Endodermal cell (in vitro differentiated cells): ENCODE data around the gene NNMT. TPM values are rescaled to one million over a fixed set of nuclear protein-coding genes. Genes with fewer than 3 reads are reported as not detected.

Source experiments
- DNase-seq: peaks from one replicate; pipeline ENCODE4 v3.0.0-alpha.2; 2017
- H3K27ac ChIP-seq: 2 replicates; pipeline ENCODE4 v1.5.1; 2013; ENCODE audit warnings: mild to moderate bottlenecking, low read depth, low read length, moderate library complexity
- H3K27me3 ChIP-seq: 2 replicates; pipeline ENCODE4 v1.6.1; 2013; ENCODE audit warnings: mild to moderate bottlenecking, low read length, moderate library complexity; ENCODE audit not compliant: insufficient read depth, control insufficient read depth, poor library complexity, severe bottlenecking
- H3K36me3 ChIP-seq: 2 replicates; pipeline ENCODE4 v1.7.0; 2013; ENCODE audit warnings: mild to moderate bottlenecking, low read length, moderate library complexity; ENCODE audit not compliant: control insufficient read depth, insufficient read depth
- H3K4me1 ChIP-seq: one replicate; pipeline ENCODE4 v1.7.0; 2013; ENCODE audit warnings: low read length; ENCODE audit not compliant: control insufficient read depth, insufficient read depth
- H3K4me3 ChIP-seq: 2 replicates; pipeline ENCODE4 v1.5.1; 2013; ENCODE audit warnings: mild to moderate bottlenecking, low read length, moderate library complexity
- H3K9ac ChIP-seq: 2 replicates; pipeline ENCODE4 v1.6.1; 2013; ENCODE audit warnings: mild to moderate bottlenecking, low read length, moderate library complexity; ENCODE audit not compliant: poor library complexity, severe bottlenecking; ENCODE audit errors: extremely low read depth
- H3K9me3 ChIP-seq: 2 replicates; pipeline ENCODE4 v1.6.1; 2013; ENCODE audit warnings: mild to moderate bottlenecking, low read length, moderate library complexity; ENCODE audit not compliant: control insufficient read depth
- H3K27ac Mint-ChIP-seq: 2 replicates; pipeline ENCODE4 v1.8.0; 2020; ENCODE audit warnings: mixed read lengths
- H3K27me3 Mint-ChIP-seq: 2 replicates; pipeline ENCODE4 v1.8.0; 2021; ENCODE audit warnings: mild to moderate bottlenecking, mixed read lengths; ENCODE audit not compliant: insufficient read depth
- H3K36me3 Mint-ChIP-seq: 2 replicates; pipeline ENCODE4 v1.8.0; 2020; ENCODE audit warnings: low read depth, mixed read lengths
- H3K4me1 Mint-ChIP-seq: 2 replicates; pipeline ENCODE4 v1.8.0; 2020; ENCODE audit warnings: mixed read lengths
- H3K4me3 Mint-ChIP-seq: 2 replicates; pipeline ENCODE4 v1.8.0; 2020; ENCODE audit warnings: mild to moderate bottlenecking, moderate library complexity, mixed read lengths
- H3K9me3 Mint-ChIP-seq: 2 replicates; pipeline ENCODE4 v1.8.0; 2020; ENCODE audit warnings: mild to moderate bottlenecking, mixed read lengths
- WGBS, 2 experiments: methylation state at CpG; one replicate each; pipeline versions ENCODE4 v1.1.5 to v1.1.7; 2013; ENCODE audit warnings: missing lambda C conversion rate in 2 of 2, mixed read lengths in 1 of 2; ENCODE audit not compliant: insufficient coverage in 1 of 2, insufficient read length in 1 of 2; 5-methylcytosine and 5-hydroxymethylcytosine counted together
- total RNA-seq, 2 donors: library from RNA; stranded (reverse); fragmentation: NEBNext Ultra II Directional in 1 of 2; extraction: Animal tissue kit (Norgen Biotek cat#: 25700) in 1 of 2; gene quantifications; 2 replicates in 1 of 2; 3 replicates in 1 of 2; pipeline ENCODE4 v1.2.1, GENCODE V29; 2021
- TF ChIP-seq, protein P1 (sequence below): fragments of 200-600 bp; sonication (generic); conservative IDR thresholded peaks from 2 replicates; pipeline ENCODE4 v1.5.0; 2021; ENCODE audit warnings: antibody characterized with exemption, mild to moderate bottlenecking

NNMT gene
- total RNA-seq, 2 donors from 2014 or later = not detected

DNA sequence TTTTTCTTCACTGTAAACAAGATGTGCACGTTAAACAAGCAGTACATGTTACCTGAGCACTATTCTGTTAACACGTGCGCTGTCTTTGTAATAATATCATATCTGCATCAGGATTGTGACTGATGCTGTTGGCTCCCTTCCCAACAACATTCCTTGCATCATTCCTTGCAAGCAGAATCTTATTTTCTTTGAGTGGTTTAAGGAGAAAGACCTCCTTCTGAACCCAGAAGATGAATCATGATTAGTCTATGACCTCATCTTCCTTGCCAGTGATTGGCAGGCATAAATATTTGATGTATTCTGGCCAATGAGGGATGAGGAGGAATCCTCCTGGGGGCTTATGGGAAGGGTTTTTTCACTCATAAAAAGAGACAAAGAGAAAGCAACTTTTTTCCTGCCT is 57.9 kb downstream of the NNMT start:
- H3K27ac Mint-ChIP-seq = no peak overlapping the region
- H3K9me3 ChIP-seq = no peaks in the 10 kb centered on the region
- no peaks in the 10 kb centered on the region for H3K36me3 Mint-ChIP-seq
- TF ChIP-seq, protein P1, sequence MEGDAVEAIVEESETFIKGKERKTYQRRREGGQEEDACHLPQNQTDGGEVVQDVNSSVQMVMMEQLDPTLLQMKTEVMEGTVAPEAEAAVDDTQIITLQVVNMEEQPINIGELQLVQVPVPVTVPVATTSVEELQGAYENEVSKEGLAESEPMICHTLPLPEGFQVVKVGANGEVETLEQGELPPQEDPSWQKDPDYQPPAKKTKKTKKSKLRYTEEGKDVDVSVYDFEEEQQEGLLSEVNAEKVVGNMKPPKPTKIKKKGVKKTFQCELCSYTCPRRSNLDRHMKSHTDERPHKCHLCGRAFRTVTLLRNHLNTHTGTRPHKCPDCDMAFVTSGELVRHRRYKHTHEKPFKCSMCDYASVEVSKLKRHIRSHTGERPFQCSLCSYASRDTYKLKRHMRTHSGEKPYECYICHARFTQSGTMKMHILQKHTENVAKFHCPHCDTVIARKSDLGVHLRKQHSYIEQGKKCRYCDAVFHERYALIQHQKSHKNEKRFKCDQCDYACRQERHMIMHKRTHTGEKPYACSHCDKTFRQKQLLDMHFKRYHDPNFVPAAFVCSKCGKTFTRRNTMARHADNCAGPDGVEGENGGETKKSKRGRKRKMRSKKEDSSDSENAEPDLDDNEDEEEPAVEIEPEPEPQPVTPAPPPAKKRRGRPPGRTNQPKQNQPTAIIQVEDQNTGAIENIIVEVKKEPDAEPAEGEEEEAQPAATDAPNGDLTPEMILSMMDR = no peak
- H3K9me3 Mint-ChIP-seq = no peaks in the 10 kb centered on the region
- DNase-seq = no peak
- no peaks in the 10 kb centered on the region for H3K27me3 Mint-ChIP-seq
- H3K27me3 ChIP-seq = no peaks in the 10 kb centered on the region
- H3K4me1 ChIP-seq = no peaks in the 10 kb centered on the region
- H3K4me3 ChIP-seq = no peak overlapping the region
- H3K4me3 Mint-ChIP-seq = no peak overlapping the region
- WGBS, 2 experiments = 89 to 97% methylated on average over 3 of the region's 3 CpGs
- H3K4me1 Mint-ChIP-seq = no peaks in the 10 kb centered on the region
- H3K36me3 ChIP-seq = no peaks in the 10 kb centered on the region
- no peak overlapping the region for H3K27ac ChIP-seq
- no peak overlapping the region for H3K9ac ChIP-seq

DNA sequence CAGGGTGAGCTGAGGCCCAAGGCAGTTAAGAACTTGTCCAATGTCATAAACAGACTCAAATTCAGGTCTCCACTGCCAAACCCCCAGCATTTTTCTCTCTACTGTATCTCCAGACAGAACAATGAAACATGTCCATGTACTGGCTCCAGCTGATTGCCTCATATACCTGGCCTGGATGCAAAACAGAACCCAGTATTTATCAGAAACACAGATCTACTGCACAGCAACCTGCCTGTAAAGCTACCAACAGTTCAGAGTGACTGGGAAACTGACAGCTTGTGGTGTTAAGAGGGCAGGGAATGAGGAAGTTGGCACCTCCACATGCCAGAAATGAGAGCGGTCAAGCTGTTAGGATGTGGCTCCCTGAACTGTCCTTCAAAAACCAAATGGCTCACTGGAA is 62.5 kb downstream of the NNMT start:
- TF ChIP-seq, protein P1 = no peak
- H3K27ac Mint-ChIP-seq = no peak overlapping the region
- no peaks in the 10 kb centered on the region for H3K27me3 ChIP-seq
- DNase-seq = no peak
- H3K27me3 Mint-ChIP-seq = no peaks in the 10 kb centered on the region
- H3K36me3 ChIP-seq = no peaks in the 10 kb centered on the region
- H3K4me1 Mint-ChIP-seq = no peaks in the 10 kb centered on the region
- no peaks in the 10 kb centered on the region for H3K36me3 Mint-ChIP-seq
- H3K9me3 Mint-ChIP-seq = no peaks in the 10 kb centered on the region
- H3K4me3 Mint-ChIP-seq = no peak overlapping the region
- no peak overlapping the region for H3K4me3 ChIP-seq
- H3K9me3 ChIP-seq = no peaks in the 10 kb centered on the region
- WGBS, 2 experiments = 100% methylated on average over 1 of the region's 1 CpG; no CpG with 5 or more reads in 1 of the 2 experiments
- no peak overlapping the region for H3K27ac ChIP-seq
- no peak overlapping the region for H3K9ac ChIP-seq
- H3K4me1 ChIP-seq = no peaks in the 10 kb centered on the region

DNA sequence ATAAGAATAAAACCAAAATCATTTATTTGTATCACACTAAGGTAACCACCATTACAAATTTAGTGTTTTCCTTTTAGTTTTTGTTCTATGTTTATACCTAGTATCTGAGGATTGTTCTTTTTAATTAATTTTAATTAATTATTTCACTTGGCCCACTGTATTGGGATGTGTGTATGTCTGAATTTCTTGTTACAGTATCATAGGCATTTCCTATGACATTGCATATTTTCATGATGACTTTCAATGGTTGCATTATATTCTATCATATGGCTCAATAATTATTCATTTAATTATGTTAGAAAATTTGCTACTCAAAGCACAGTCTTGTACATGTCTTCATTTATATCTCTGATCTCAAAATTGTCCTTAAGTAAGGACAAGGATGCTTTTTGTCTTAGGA is 63.1 kb downstream of the NNMT start:
- H3K4me3 Mint-ChIP-seq = no peak overlapping the region
- no peak overlapping the region for H3K9ac ChIP-seq
- no peaks in the 10 kb centered on the region for H3K27me3 ChIP-seq
- no peak overlapping the region for H3K4me3 ChIP-seq
- TF ChIP-seq, protein P1 = no peak
- no peaks in the 10 kb centered on the region for H3K27me3 Mint-ChIP-seq
- no peaks in the 10 kb centered on the region for H3K9me3 ChIP-seq
- no peak for DNase-seq
- no peaks in the 10 kb centered on the region for H3K4me1 Mint-ChIP-seq
- H3K4me1 ChIP-seq = no peaks in the 10 kb centered on the region
- no peaks in the 10 kb centered on the region for H3K36me3 Mint-ChIP-seq
- H3K27ac ChIP-seq = no peak overlapping the region
- H3K9me3 Mint-ChIP-seq = no peaks in the 10 kb centered on the region
- no peak overlapping the region for H3K27ac Mint-ChIP-seq
- H3K36me3 ChIP-seq = no peaks in the 10 kb centered on the region
